Measurements from ENCODE around the gene PACS1. TPM values are rescaled to one million over a fixed set of nuclear protein-coding genes. Genes with fewer than 3 reads are reported as not detected.

Gene PACS1
- total and polyA plus RNA-seq, 2 donors: 9.2 to 29.5 TPM

DNA sequence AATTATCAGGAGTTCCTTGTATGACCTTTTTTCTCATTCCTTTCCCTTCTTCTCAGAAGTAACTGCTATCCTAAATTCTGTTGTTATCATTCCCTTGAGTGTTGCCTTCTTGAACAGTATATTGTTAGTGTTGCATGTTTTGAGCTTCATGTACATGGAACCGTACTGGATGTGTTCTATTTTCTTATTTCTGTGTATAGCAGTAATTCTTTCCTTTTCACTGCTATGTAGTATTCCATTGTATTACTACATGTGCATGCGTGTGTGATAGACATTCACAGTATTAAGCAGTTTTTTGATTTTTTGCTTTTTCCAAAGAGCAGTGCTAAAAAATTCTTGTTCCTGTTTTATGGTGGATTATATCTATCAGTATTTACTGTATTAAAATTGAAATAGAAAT is 108.1 kb downstream of the PACS1 start:
- Histone ChIP-seq H3K27me3 (ENCODE audit: control insufficient read depth in 2 of 2, insufficient read depth in 1 of 2, low read length in 1 of 2) (no peaks in the 10 kb centered on the region), H3K9me3 (ENCODE audit: control insufficient read depth in 2 of 2, insufficient read depth in 1 of 2, low read length in 1 of 2) (no peaks in the 10 kb centered on the region), H3K4me1 (ENCODE audit: control insufficient read depth in 2 of 2, insufficient read depth in 2 of 2, low read length in 2 of 2) (no peaks in the 10 kb centered on the region), H3K36me3 (ENCODE audit: control insufficient read depth in 2 of 2, insufficient read depth in 2 of 2, low read length in 1 of 2) (no peaks in the 10 kb centered on the region), H3K4me3 (ENCODE audit: low read length in 2 of 2) (no peak overlapping the region), H3K27ac (ENCODE audit: low read depth in 1 of 2, low read length in 1 of 2) (no peak overlapping the region)
- no peak for DNase-seq (ENCODE audit: low read depth in 6 of 9, low spot score in 9 of 9)
- 97% methylated on average over 2 of the region's 2 CpGs for WGBS

DNA sequence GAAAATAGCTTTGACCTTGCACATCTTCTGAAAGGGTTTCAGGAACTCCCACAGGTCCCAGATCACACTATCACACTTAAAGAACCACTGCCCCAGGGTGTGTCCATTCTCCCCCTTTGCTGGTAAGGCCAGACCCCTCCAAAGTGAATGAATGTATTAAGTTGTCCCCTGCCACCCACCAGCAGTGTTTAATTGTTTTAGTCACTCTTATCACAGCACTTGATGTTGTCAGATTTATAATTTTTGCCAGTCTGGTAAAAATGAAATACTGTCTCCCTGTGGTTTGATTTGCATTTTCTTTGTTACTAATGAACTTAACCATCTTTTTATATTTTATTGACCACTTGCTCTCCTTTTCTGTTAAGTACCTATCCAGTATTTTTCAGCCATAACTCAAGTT is 108.8 kb downstream of the PACS1 start:
- H3K9me3 ChIP-seq (ENCODE audit: control insufficient read depth in 2 of 2, insufficient read depth in 1 of 2, low read length in 1 of 2): no peaks in the 10 kb centered on the region
- H3K27me3 ChIP-seq (ENCODE audit: control insufficient read depth in 2 of 2, insufficient read depth in 1 of 2, low read length in 1 of 2): no peaks in the 10 kb centered on the region
- H3K36me3 ChIP-seq (ENCODE audit: control insufficient read depth in 2 of 2, insufficient read depth in 2 of 2, low read length in 1 of 2): no peaks in the 10 kb centered on the region
- DNase-seq (ENCODE audit: low read depth in 6 of 9, low spot score in 9 of 9): no peak
- H3K27ac ChIP-seq (ENCODE audit: low read depth in 1 of 2, low read length in 1 of 2): no peak overlapping the region
- H3K4me1 ChIP-seq (ENCODE audit: control insufficient read depth in 2 of 2, insufficient read depth in 2 of 2, low read length in 2 of 2): no peaks in the 10 kb centered on the region
- no peak overlapping the region for H3K4me3 ChIP-seq (ENCODE audit: low read length in 2 of 2)

DNA sequence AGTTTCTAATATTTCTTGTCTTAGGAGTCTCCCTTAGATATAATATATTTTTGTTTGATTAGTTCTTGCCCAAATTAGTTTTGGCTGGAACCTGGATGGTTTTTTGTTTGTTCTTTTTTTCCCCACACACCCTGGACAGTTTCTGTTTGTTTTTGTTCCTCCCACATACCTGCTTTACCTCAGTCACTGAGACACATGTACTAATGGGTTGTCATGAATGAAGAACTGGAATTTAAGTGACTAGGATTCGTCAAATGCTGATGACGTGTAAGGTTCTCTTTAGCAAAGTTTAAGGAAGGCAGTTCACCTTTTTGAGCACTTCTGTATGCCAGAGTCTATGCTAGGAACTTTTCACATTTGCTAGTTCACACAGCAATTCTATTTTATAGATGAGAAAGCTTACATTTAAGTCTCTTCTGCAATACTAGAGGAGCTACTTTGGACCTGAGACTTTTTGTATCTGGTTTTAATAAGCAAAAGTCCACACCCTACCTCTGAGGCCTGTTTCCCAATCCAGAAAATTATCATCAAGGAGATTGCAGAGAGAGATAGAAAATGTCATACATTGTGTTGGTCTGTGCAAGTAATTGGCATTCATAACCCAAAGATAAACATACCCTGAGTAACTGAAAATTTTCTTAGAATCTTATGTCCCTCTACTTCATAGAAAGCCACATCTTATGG is 111.7 kb downstream of the PACS1 start:
- over 99% methylated on average over 2 of the region's 2 CpGs for WGBS
- H3K27ac ChIP-seq (ENCODE audit: low read depth in 1 of 2, low read length in 1 of 2): no peak overlapping the region
- no peaks in the 10 kb centered on the region for H3K9me3 ChIP-seq (ENCODE audit: control insufficient read depth in 2 of 2, insufficient read depth in 1 of 2, low read length in 1 of 2)
- no peak overlapping the region for H3K4me3 ChIP-seq (ENCODE audit: low read length in 2 of 2)
- no peaks in the 10 kb centered on the region for H3K36me3 ChIP-seq (ENCODE audit: control insufficient read depth in 2 of 2, insufficient read depth in 2 of 2, low read length in 1 of 2)
- DNase-seq (ENCODE audit: low read depth in 6 of 9, low spot score in 9 of 9): no peak
- peaks cover 9 to 16% of the 10 kb centered on the region in 2 donors for H3K4me1 ChIP-seq (ENCODE audit: control insufficient read depth in 2 of 2, insufficient read depth in 2 of 2, low read length in 2 of 2)
- H3K27me3 ChIP-seq (ENCODE audit: control insufficient read depth in 2 of 2, insufficient read depth in 1 of 2, low read length in 1 of 2): no peaks in the 10 kb centered on the region

DNA sequence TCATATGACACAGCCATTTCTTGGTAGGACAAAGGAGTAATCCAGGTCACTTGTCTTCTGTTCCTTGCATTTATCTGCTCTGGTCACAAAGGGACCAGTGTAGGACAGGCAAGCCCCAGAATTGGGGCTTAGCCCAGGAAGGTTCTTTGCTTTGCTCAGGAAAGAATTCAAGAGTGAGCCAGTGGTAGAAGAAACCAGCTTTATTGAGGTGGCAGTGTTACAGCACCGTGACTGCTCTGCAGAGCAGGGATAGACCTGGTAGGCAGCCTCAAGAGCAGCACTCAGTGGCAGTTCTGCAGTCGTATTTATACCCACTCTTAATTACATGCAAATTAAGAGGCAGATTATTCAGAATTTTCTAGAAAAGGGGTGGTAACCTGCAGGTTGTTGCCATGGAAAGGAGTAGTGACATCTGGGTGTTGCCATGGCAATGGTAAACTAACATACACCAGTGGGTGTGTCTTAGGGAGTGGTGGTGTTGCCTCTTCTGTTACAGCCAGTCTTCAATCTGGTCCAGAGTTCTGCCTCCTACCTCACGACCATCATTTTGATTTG is 113.5 kb downstream of the PACS1 start:
- Histone ChIP-seq H3K4me1 (ENCODE audit: control insufficient read depth in 2 of 2, insufficient read depth in 2 of 2, low read length in 2 of 2) (peaks cover 9 to 16% of the 10 kb centered on the region in 2 donors), H3K27me3 (ENCODE audit: control insufficient read depth in 2 of 2, insufficient read depth in 1 of 2, low read length in 1 of 2) (no peaks in the 10 kb centered on the region), H3K27ac (ENCODE audit: low read depth in 1 of 2, low read length in 1 of 2) (no peak overlapping the region), H3K9me3 (ENCODE audit: control insufficient read depth in 2 of 2, insufficient read depth in 1 of 2, low read length in 1 of 2) (no peaks in the 10 kb centered on the region), H3K36me3 (ENCODE audit: control insufficient read depth in 2 of 2, insufficient read depth in 2 of 2, low read length in 1 of 2) (no peaks in the 10 kb centered on the region), H3K4me3 (ENCODE audit: low read length in 2 of 2) (no peak overlapping the region)
- 95% methylated on average over 3 of the region's 3 CpGs for WGBS
- peak in 3 of 9 donors; percentile 3 to 18 (median 5) for DNase-seq (ENCODE audit: low read depth in 6 of 9, low spot score in 9 of 9)

DNA sequence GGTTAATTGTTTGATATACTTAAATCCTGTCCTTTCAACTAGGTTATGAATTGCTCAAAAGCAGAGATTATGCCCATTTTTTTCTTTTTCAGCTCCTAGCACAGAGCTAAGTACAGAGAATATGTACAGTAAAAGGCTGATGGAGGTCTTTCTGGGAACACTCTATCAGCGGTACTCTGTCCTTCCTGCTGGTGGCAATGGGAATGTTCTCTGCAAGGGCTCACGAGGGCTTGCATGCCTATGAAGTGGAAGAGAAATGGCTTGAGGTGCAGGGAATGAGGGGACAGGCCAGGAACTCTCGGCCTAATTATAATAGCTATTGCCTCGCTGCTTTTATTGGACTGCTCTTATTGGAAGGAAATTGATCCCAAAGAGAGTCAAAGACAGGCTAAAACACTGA is 114.7 kb downstream of the PACS1 start:
- DNase-seq (ENCODE audit: low read depth in 6 of 9, low spot score in 9 of 9): no peak

DNA sequence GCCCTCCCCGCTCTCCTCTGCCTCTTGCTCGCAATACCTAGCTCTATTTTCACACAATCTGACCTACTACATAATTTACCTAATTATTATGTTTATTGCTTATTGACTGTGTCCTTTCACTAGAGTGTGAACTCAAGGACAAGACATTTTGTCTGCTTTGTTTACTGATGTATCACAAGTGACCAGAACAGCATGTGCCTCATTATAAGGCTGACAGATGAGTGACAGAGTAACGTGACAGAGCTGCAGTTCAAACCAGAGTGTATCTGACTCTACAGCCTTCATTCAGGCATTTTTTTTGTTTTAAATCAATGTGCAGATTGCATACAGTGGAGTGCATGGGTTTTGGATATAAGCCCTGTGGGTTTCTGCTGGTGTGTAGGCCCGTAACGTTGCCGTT is 116.4 kb downstream of the PACS1 start:
- Histone ChIP-seq H3K27me3 (ENCODE audit: control insufficient read depth in 2 of 2, insufficient read depth in 1 of 2, low read length in 1 of 2) (no peaks in the 10 kb centered on the region), H3K9me3 (ENCODE audit: control insufficient read depth in 2 of 2, insufficient read depth in 1 of 2, low read length in 1 of 2) (no peaks in the 10 kb centered on the region), H3K27ac (ENCODE audit: low read depth in 1 of 2, low read length in 1 of 2) (no peak overlapping the region), H3K36me3 (ENCODE audit: control insufficient read depth in 2 of 2, insufficient read depth in 2 of 2, low read length in 1 of 2) (no peaks in the 10 kb centered on the region), H3K4me1 (ENCODE audit: control insufficient read depth in 2 of 2, insufficient read depth in 2 of 2, low read length in 2 of 2) (peaks cover 9 to 16% of the 10 kb centered on the region in 2 donors), H3K4me3 (ENCODE audit: low read length in 2 of 2) (no peak overlapping the region)
- WGBS: 99% methylated on average over 6 of the region's 6 CpGs
- no peak for DNase-seq (ENCODE audit: low read depth in 6 of 9, low spot score in 9 of 9)

More for the DNA sequence above, 114.7 kb downstream of the PACS1 start:
- Histone ChIP-seq H3K9me3 (ENCODE audit: control insufficient read depth in 2 of 2, insufficient read depth in 1 of 2, low read length in 1 of 2) (no peaks in the 10 kb centered on the region), H3K27me3 (ENCODE audit: control insufficient read depth in 2 of 2, insufficient read depth in 1 of 2, low read length in 1 of 2) (no peaks in the 10 kb centered on the region), H3K4me1 (ENCODE audit: control insufficient read depth in 2 of 2, insufficient read depth in 2 of 2, low read length in 2 of 2) (peaks cover 9 to 16% of the 10 kb centered on the region in 2 donors), H3K4me3 (ENCODE audit: low read length in 2 of 2) (no peak overlapping the region), H3K27ac (ENCODE audit: low read depth in 1 of 2, low read length in 1 of 2) (no peak overlapping the region), H3K36me3 (ENCODE audit: control insufficient read depth in 2 of 2, insufficient read depth in 2 of 2, low read length in 1 of 2) (no peaks in the 10 kb centered on the region)
- WGBS: 96% methylated on average over 4 of the region's 4 CpGs

DNA sequence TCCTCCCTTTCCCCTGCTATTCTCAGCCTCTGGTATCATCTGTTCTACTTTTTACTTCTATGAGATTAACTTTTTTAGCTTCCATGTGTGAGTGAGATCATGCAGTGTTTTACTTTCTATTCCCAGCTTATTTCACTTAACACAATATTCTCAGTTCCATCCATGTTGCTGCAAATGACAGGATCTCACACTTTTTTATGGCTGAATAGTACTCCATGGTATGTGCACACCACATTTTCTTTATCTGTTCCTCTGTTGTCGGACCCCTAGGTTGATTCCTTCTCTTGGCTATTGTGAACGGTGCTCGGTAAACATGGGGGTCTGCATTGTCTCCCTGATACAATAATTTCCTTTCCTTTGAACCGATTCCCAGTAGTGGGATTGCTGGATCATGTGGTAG is 117.4 kb downstream of the PACS1 start:
- Histone ChIP-seq H3K4me1 (ENCODE audit: control insufficient read depth in 2 of 2, insufficient read depth in 2 of 2, low read length in 2 of 2) (peaks cover 9 to 16% of the 10 kb centered on the region in 2 donors), H3K4me3 (ENCODE audit: low read length in 2 of 2) (no peak overlapping the region), H3K27ac (ENCODE audit: low read depth in 1 of 2, low read length in 1 of 2) (no peak overlapping the region), H3K36me3 (ENCODE audit: control insufficient read depth in 2 of 2, insufficient read depth in 2 of 2, low read length in 1 of 2) (no peaks in the 10 kb centered on the region), H3K27me3 (ENCODE audit: control insufficient read depth in 2 of 2, insufficient read depth in 1 of 2, low read length in 1 of 2) (no peaks in the 10 kb centered on the region), H3K9me3 (ENCODE audit: control insufficient read depth in 2 of 2, insufficient read depth in 1 of 2, low read length in 1 of 2) (no peaks in the 10 kb centered on the region)
- WGBS: 97% methylated on average over 4 of the region's 4 CpGs
- no peak for DNase-seq (ENCODE audit: low read depth in 6 of 9, low spot score in 9 of 9)

DNA sequence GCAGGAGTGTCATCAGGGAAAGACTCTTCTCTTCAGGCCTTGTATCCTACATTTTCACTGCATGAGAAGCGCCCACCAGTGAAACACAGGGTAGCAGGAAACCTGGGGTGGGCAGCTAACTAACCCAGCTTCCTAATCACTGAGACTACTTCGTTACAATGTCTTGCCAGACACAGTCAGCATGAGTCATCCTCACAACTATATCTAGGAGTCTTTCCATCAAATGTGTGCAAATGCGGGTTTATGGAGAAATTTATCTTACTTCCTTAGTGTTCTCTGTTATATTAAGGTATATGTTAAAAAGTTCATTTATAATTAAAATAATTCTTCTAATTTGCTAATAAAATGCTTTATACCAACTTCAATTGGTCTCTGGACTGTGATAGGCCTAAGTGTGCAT is 118.5 kb downstream of the PACS1 start:
- H3K27ac ChIP-seq (ENCODE audit: low read depth in 1 of 2, low read length in 1 of 2): no peak overlapping the region
- no peak for DNase-seq (ENCODE audit: low read depth in 6 of 9, low spot score in 9 of 9)
- H3K4me1 ChIP-seq (ENCODE audit: control insufficient read depth in 2 of 2, insufficient read depth in 2 of 2, low read length in 2 of 2): peaks cover 9 to 16% of the 10 kb centered on the region in 2 donors
- H3K4me3 ChIP-seq (ENCODE audit: low read length in 2 of 2): no peak overlapping the region
- H3K27me3 ChIP-seq (ENCODE audit: control insufficient read depth in 2 of 2, insufficient read depth in 1 of 2, low read length in 1 of 2): no peaks in the 10 kb centered on the region
- no peaks in the 10 kb centered on the region for H3K9me3 ChIP-seq (ENCODE audit: control insufficient read depth in 2 of 2, insufficient read depth in 1 of 2, low read length in 1 of 2)
- 93% methylated on average over 3 of the region's 3 CpGs for WGBS
- H3K36me3 ChIP-seq (ENCODE audit: control insufficient read depth in 2 of 2, insufficient read depth in 2 of 2, low read length in 1 of 2): peaks cover 3 to 4% of the 10 kb centered on the region in 2 donors

DNA sequence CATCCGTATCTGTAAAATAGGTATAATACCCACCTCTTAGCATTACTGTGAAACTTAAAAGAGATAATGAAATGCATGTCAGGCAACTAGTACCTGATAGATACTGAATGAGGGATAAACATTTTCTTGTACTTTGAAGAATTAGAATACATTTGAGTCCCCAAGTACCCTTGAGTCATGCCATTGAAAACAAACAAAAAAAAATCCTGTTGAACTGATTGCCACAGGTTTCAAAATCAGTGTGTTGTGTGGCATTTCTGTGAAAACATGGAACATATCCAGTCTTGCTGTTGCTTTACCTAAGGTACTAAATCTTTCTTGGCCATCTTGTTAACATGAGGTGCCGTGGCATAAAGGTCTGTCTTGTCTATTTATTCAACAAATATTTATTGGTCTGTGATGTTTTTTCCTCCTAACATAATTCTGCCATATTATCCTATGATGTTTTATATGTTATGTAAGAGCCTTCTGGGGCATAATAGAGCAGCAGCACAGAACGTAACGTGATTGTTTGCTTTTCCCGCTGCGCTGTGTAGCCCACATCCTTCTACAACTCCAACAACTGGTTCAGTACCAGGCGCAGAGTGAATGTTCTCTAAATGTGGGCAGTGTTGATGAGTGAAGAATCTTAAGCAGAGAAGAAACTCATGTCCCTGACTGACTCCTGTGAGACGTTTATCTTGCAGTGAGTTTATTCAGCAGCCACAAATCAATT is 119.1 kb downstream of the PACS1 start:
- no peaks in the 10 kb centered on the region for H3K9me3 ChIP-seq (ENCODE audit: control insufficient read depth in 2 of 2, insufficient read depth in 1 of 2, low read length in 1 of 2)
- peaks cover 9 to 16% of the 10 kb centered on the region in 2 donors for H3K4me1 ChIP-seq (ENCODE audit: control insufficient read depth in 2 of 2, insufficient read depth in 2 of 2, low read length in 2 of 2)
- H3K27me3 ChIP-seq (ENCODE audit: control insufficient read depth in 2 of 2, insufficient read depth in 1 of 2, low read length in 1 of 2): no peaks in the 10 kb centered on the region
- no peak overlapping the region for H3K4me3 ChIP-seq (ENCODE audit: low read length in 2 of 2)
- H3K27ac ChIP-seq (ENCODE audit: low read depth in 1 of 2, low read length in 1 of 2): no peak overlapping the region
- peaks cover 4 to 6% of the 10 kb centered on the region in 2 donors for H3K36me3 ChIP-seq (ENCODE audit: control insufficient read depth in 2 of 2, insufficient read depth in 2 of 2, low read length in 1 of 2)
- 97% methylated on average over 8 of the region's 8 CpGs for WGBS
- no peak for DNase-seq (ENCODE audit: low read depth in 6 of 9, low spot score in 9 of 9)

All from thymus (tissue), 11 donors.